Heart left ventricle (tissue), 13 donors: ENCODE results near the gene LGALS3BP.

ENCODE experiments used
- POLR2A ChIP-seq, 2 donors: fragments of 450-650 bp; IDR thresholded peaks; one replicate each; pipeline ENCODE4 v1.6.1; 2017; ENCODE audit warnings: antibody characterized with exemption in 2 of 2, mild to moderate bottlenecking in 2 of 2, moderate library complexity in 2 of 2
- TF ChIP-seq, protein P1 (sequence below), 12 donors: fragments of 200-600 bp; sonication (generic) in 4 of 12; IDR thresholded peaks; one replicate each; pipeline versions ENCODE4 v1.5.0 to v1.8.0; 2018 to 2022; ENCODE audit warnings: antibody characterized with exemption in 12 of 12, mild to moderate bottlenecking in 5 of 12
- donor health status: ischemic (EF 13 %, LVEDD 7.1; RV severe dilation, severe dysfunction).
- donor health status: DM: no; HTN: yes; CAD: no.
- donor health status: DM: no; HTN: no; CAD: no.
- donor health status: ischemic (EF 25% LVEDD 6.9; RV normal size, moderate dysfunction).
- donor health status: ischemic (EF 25% LVEDD 5.7; RV mildly dilated, moderate dysfunction).
- donor health status: ischemic (EF 35%, LVEDD 5.7; RV mildly dilated, moderate dysfunction).
- donor health status: nonischemic (EF 11% LVEDD 7.7; RV severe dilation, severe dysfunction).
- donor health status: DM: yes; HTN: yes; CAD: no.
- donor health status: PGD.
- donor health status: ischemic (EF 29% LVEDD 5.4; RV normal size, mild dysfunction).
- donor health status: nonischemic (EF 23%, LVEDD 6.1; RV moderate dilation, normal function).

DNA sequence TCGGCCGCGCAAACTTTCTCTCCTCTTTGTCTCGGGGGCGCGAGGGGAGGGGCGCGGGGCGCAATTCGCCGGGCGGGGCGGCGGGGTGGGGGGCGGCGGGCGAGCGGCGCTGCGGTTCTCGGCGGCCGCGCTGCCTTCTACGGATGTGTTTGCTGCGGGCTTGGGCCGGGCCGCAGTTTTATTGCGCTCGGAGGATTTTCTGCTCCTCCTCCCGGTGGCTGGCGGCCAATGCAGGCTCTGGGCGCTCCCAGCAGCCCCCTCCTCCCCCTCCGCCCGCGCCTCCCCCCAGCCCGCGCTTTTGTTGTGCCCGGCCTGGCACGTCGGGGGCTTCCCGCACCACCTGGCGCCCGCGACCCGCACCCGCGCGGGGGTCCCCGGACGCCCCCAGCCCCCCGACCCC lies 54.5 kb downstream of the LGALS3BP start, which contains the start of gene TIMP2:
- TF ChIP-seq, protein P1, sequence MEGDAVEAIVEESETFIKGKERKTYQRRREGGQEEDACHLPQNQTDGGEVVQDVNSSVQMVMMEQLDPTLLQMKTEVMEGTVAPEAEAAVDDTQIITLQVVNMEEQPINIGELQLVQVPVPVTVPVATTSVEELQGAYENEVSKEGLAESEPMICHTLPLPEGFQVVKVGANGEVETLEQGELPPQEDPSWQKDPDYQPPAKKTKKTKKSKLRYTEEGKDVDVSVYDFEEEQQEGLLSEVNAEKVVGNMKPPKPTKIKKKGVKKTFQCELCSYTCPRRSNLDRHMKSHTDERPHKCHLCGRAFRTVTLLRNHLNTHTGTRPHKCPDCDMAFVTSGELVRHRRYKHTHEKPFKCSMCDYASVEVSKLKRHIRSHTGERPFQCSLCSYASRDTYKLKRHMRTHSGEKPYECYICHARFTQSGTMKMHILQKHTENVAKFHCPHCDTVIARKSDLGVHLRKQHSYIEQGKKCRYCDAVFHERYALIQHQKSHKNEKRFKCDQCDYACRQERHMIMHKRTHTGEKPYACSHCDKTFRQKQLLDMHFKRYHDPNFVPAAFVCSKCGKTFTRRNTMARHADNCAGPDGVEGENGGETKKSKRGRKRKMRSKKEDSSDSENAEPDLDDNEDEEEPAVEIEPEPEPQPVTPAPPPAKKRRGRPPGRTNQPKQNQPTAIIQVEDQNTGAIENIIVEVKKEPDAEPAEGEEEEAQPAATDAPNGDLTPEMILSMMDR (IDR thresholded peaks at IDR 0.05), result peak in 10 of 12 donors; percentile 23 to 52 (median 32)
- peak in 1 of 2 donors; percentile 43 for TF ChIP-seq POLR2A (IDR thresholded peaks at IDR 0.05)
